ENCODE measurements around the gene TTC5. TPM values are rescaled to one million over a fixed set of nuclear protein-coding genes. Genes with fewer than 3 reads are reported as not detected.
"Not testable (repeated sequence)": the region's sequence is repeated elsewhere in the genome, so short reads cannot be mapped to it uniquely, and the experiment has no call there.

The TTC5 gene
- total RNA-seq, 1 donor from 2014 or later = 29.4 TPM

- peaks cover 3% of the 10 kb centered on the region for H3K9me3 Mint-ChIP-seq (ENCODE audit: low read depth)
- H3K4me3 Mint-ChIP-seq (ENCODE audit: low read depth) = peak overlapping the region; percentile 83
- no peak for TF ChIP-seq CTCF (IDR thresholded peaks at IDR 0.05; ENCODE audit: unreplicated experiment)
- H3K4me1 Mint-ChIP-seq (ENCODE audit: low read depth) = peaks cover 13% of the 10 kb centered on the region
- peak overlapping the region; percentile 75 for H3K27ac Mint-ChIP-seq
- peaks cover 6% of the 10 kb centered on the region for H3K36me3 Mint-ChIP-seq (ENCODE audit: insufficient read depth)
- no peak for DNase-seq (ENCODE audit: low spot score, unreplicated experiment)
- H3K27me3 Mint-ChIP-seq = no peaks in the 10 kb centered on the region
Measured at GRCh38 chr14:20306079-20306423, 300 bp upstream of the TTC5 start.

- Mint-ChIP-seq H3K27ac (no peak overlapping the region), H3K36me3 (ENCODE audit: insufficient read depth) (peaks cover 10% of the 10 kb centered on the region), H3K4me1 (ENCODE audit: low read depth) (peaks cover 13% of the 10 kb centered on the region), H3K27me3 (no peaks in the 10 kb centered on the region), H3K9me3 (ENCODE audit: low read depth) (no peaks in the 10 kb centered on the region), H3K4me3 (ENCODE audit: low read depth) (no peak overlapping the region)
- no peak for DNase-seq (ENCODE audit: low spot score, unreplicated experiment)
- no peak for TF ChIP-seq CTCF (IDR thresholded peaks at IDR 0.05; ENCODE audit: unreplicated experiment)
Measured at GRCh38 chr14:20302042-20302755, 3.6 kb downstream of the TTC5 start.

- H3K27ac Mint-ChIP-seq = no peak overlapping the region
- no peaks in the 10 kb centered on the region for H3K4me1 Mint-ChIP-seq (ENCODE audit: low read depth)
- peaks cover 18% of the 10 kb centered on the region for H3K36me3 Mint-ChIP-seq (ENCODE audit: insufficient read depth)
- DNase-seq (ENCODE audit: low spot score, unreplicated experiment) = no peak
- H3K4me3 Mint-ChIP-seq (ENCODE audit: low read depth) = no peak overlapping the region
- no peaks in the 10 kb centered on the region for H3K27me3 Mint-ChIP-seq
- no peaks in the 10 kb centered on the region for H3K9me3 Mint-ChIP-seq (ENCODE audit: low read depth)
- TF ChIP-seq CTCF (IDR thresholded peaks at IDR 0.05; ENCODE audit: unreplicated experiment) = no peak
Measured at GRCh38 chr14:20295067-20295466, 10.7 kb downstream of the TTC5 start.

- Mint-ChIP-seq H3K36me3 (ENCODE audit: insufficient read depth) (peaks cover 20% of the 10 kb centered on the region), H3K27ac (no peak overlapping the region), H3K4me3 (ENCODE audit: low read depth) (no peak overlapping the region), H3K4me1 (ENCODE audit: low read depth) (no peaks in the 10 kb centered on the region), H3K27me3 (no peaks in the 10 kb centered on the region), H3K9me3 (ENCODE audit: low read depth) (no peaks in the 10 kb centered on the region)
- TF ChIP-seq CTCF (IDR thresholded peaks at IDR 0.05; ENCODE audit: unreplicated experiment) = no peak
- no peak for DNase-seq (ENCODE audit: low spot score, unreplicated experiment)
Measured at GRCh38 chr14:20294636-20295035, 11.1 kb downstream of the TTC5 start.

GRCh38 chr14:20281998-20282397, 23.8 kb downstream of the TTC5 start:
- H3K27ac Mint-ChIP-seq; H3K4me1 Mint-ChIP-seq (ENCODE audit: low read depth); H3K27me3 Mint-ChIP-seq; H3K4me3 Mint-ChIP-seq (ENCODE audit: low read depth); DNase-seq (ENCODE audit: low spot score, unreplicated experiment): not testable (repeated sequence)
- H3K36me3 Mint-ChIP-seq (ENCODE audit: insufficient read depth) = peaks cover 74% of the 10 kb centered on the region
- peaks cover 47% of the 10 kb centered on the region for H3K9me3 Mint-ChIP-seq (ENCODE audit: low read depth)

GRCh38 chr14:20280265-20280664, 25.5 kb downstream of the TTC5 start:
- not testable (repeated sequence) for H3K4me3 Mint-ChIP-seq (ENCODE audit: low read depth); H3K4me1 Mint-ChIP-seq (ENCODE audit: low read depth); H3K27me3 Mint-ChIP-seq; H3K27ac Mint-ChIP-seq; DNase-seq (ENCODE audit: low spot score, unreplicated experiment)
- peaks cover 48% of the 10 kb centered on the region for H3K9me3 Mint-ChIP-seq (ENCODE audit: low read depth)
- peaks cover 69% of the 10 kb centered on the region for H3K36me3 Mint-ChIP-seq (ENCODE audit: insufficient read depth)

Measured in progenitor cell of endocrine pancreas (in vitro differentiated cells).